ENCODE measurements around the gene ACLY. TPM values are rescaled to one million over a fixed set of nuclear protein-coding genes. Genes with fewer than 3 reads are reported as not detected.
"Not testable (repeated sequence)": the region's sequence is repeated elsewhere in the genome, so short reads cannot be mapped to it uniquely, and the experiment has no call there.

Gene ACLY
- polyA plus RNA-seq, 1 donor (not counting 4 experiments of a cell fraction or from before 2014, with no cell fraction given) = 363 TPM

DNA sequence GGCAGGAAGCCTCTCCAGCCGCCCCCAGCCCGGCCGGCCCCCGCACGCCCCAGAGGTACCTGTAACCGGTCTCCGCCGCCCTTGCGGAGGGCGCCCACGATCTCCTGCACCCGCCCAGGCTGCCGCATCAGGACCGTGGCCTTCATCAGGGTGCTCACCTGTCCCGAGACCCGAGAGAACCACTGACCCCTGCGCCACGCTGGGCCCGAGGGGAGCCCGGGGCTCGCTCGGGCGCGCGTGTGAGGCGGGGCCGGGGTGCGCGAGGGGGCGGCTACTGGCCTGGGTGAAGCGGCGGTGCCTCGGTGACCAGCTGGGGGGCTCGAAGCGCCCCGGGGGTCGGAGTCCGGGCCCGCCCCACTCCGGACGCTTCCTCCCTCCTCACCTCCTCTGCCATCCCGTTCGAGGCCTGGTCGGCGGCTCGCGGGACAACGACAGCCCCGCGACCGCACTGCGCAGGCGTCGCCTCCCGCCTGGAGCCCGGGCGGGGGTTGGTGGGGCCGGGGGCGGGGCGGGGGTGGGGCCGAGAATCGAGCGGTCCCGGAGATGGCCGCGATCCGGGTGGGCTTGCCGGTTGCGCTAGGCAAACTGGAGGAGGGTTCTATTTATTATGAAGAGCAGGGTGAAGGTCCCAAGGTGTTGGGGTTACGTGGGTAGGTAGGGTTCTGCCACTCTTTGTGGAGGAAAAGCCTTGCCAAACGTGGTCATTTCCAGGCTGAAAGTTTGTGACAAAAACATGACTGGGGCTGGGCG, 82.8 kb downstream of the ACLY start, which contains the start of gene NT5C3B:
Gene NT5C3B (minus strand): TSS at position 433 of the 750 bp plus-strand sequence. CDS start 39 bp downstream, at position 394.
- no peak for FAIRE-seq
- H3K36me3 ChIP-seq (ENCODE audit: control insufficient read depth in 2 of 2, extremely low read depth in 1 of 2, insufficient read depth in 2 of 2, low read length in 2 of 2) = peaks cover 4 to 9% of the 10 kb centered on the region in 2 experiments
- TF ChIP-seq, protein P1, sequence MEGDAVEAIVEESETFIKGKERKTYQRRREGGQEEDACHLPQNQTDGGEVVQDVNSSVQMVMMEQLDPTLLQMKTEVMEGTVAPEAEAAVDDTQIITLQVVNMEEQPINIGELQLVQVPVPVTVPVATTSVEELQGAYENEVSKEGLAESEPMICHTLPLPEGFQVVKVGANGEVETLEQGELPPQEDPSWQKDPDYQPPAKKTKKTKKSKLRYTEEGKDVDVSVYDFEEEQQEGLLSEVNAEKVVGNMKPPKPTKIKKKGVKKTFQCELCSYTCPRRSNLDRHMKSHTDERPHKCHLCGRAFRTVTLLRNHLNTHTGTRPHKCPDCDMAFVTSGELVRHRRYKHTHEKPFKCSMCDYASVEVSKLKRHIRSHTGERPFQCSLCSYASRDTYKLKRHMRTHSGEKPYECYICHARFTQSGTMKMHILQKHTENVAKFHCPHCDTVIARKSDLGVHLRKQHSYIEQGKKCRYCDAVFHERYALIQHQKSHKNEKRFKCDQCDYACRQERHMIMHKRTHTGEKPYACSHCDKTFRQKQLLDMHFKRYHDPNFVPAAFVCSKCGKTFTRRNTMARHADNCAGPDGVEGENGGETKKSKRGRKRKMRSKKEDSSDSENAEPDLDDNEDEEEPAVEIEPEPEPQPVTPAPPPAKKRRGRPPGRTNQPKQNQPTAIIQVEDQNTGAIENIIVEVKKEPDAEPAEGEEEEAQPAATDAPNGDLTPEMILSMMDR (optimal IDR thresholded peaks at IDR 0.05 in 1 of 3, IDR thresholded peaks at IDR 0.05 in 1 of 3, conservative IDR thresholded peaks at IDR 0.05 in 1 of 3; ENCODE audit: extremely low read depth in 1 of 3, insufficient read depth in 2 of 3, low read length in 3 of 3) = no peak
- no peak for TF ChIP-seq EZH2 (IDR thresholded peaks at IDR 0.05; ENCODE audit: low read length)
- peak within 1 kb of the TSS; percentile 10 for H3K27ac ChIP-seq (ENCODE audit: control insufficient read depth, insufficient read depth, low read length)
- peak within 1 kb of the TSS; percentile 84 for H3K4me2 ChIP-seq (ENCODE audit: control insufficient read depth, extremely low read depth, insufficient read depth, low read depth, low read length)
- H3K9me1 ChIP-seq (ENCODE audit: control insufficient read depth, extremely low read depth, insufficient read depth, low read length) = no peaks in the 10 kb centered on the region
- peak within 1 kb of the TSS; percentile 70 for H3K9ac ChIP-seq (ENCODE audit: control insufficient read depth, extremely low read depth, insufficient read depth, low read length)
- H3K27me3 ChIP-seq (ENCODE audit: control insufficient read depth, extremely low read depth, insufficient read depth, low read length) = peaks cover 4% of the 10 kb centered on the region
- H4K20me1 ChIP-seq (ENCODE audit: control insufficient read depth, extremely low read depth, insufficient read depth, low read length) = no peaks in the 10 kb centered on the region
- H3K4me1 ChIP-seq (ENCODE audit: control insufficient read depth, extremely low read depth, insufficient read depth, low read length) = peaks cover 3% of the 10 kb centered on the region
- dilution Hi-C loops (cut with MboI; ENCODE audit: extremely low pct_ligation_motif_present, low sequenced_read_pairs) = no loop called here
- no peaks in the 10 kb centered on the region for H3K79me2 ChIP-seq (ENCODE audit: control insufficient read depth, insufficient read depth, low read length)
- DNase-seq (ENCODE audit: low read depth, low spot score) = no peak
- no peaks in the 10 kb centered on the region for H3K9me3 ChIP-seq (ENCODE audit: control insufficient read depth, low read depth, low read length)
- peak within 1 kb of the TSS; percentile 91 for H2AFZ ChIP-seq (ENCODE audit: control insufficient read depth, low read length)
- peak within 1 kb of the TSS; percentile 67 to 77 (median 69) for H3K4me3 ChIP-seq (ENCODE audit: control insufficient read depth in 2 of 3, extremely low read depth in 1 of 3, insufficient read depth in 2 of 3, low read depth in 1 of 3, low read length in 3 of 3)

GRCh38 chr17:41835214-41835799, 83.4 kb downstream of the ACLY start:
- TF ChIP-seq, protein P1 (optimal IDR thresholded peaks at IDR 0.05 in 1 of 3, IDR thresholded peaks at IDR 0.05 in 1 of 3, conservative IDR thresholded peaks at IDR 0.05 in 1 of 3; ENCODE audit: extremely low read depth in 1 of 3, insufficient read depth in 2 of 3, low read length in 3 of 3) = no peak
- no peak for TF ChIP-seq EZH2 (IDR thresholded peaks at IDR 0.05; ENCODE audit: low read length)
- Histone ChIP-seq H3K79me2 (ENCODE audit: control insufficient read depth, insufficient read depth, low read length) (no peaks in the 10 kb centered on the region), H3K4me3 (ENCODE audit: control insufficient read depth in 2 of 3, extremely low read depth in 1 of 3, insufficient read depth in 2 of 3, low read depth in 1 of 3, low read length in 3 of 3) (peak overlapping the region; percentile 67 to 77 (median 69)), H3K36me3 (ENCODE audit: control insufficient read depth in 2 of 2, extremely low read depth in 1 of 2, insufficient read depth in 2 of 2, low read length in 2 of 2) (peaks cover 7 to 9% of the 10 kb centered on the region in 2 experiments), H3K27ac (ENCODE audit: control insufficient read depth, insufficient read depth, low read length) (peak overlapping the region; percentile 10), H4K20me1 (ENCODE audit: control insufficient read depth, extremely low read depth, insufficient read depth, low read length) (no peaks in the 10 kb centered on the region), H3K27me3 (ENCODE audit: control insufficient read depth, extremely low read depth, insufficient read depth, low read length) (peaks cover 4% of the 10 kb centered on the region), H3K9me3 (ENCODE audit: control insufficient read depth, low read depth, low read length) (no peaks in the 10 kb centered on the region), H3K9ac (ENCODE audit: control insufficient read depth, extremely low read depth, insufficient read depth, low read length) (peak overlapping the region; percentile 70), H3K9me1 (ENCODE audit: control insufficient read depth, extremely low read depth, insufficient read depth, low read length) (no peaks in the 10 kb centered on the region), H3K4me1 (ENCODE audit: control insufficient read depth, extremely low read depth, insufficient read depth, low read length) (peaks cover 3% of the 10 kb centered on the region), H2AFZ (ENCODE audit: control insufficient read depth, low read length) (peak overlapping the region; percentile 80), H3K4me2 (ENCODE audit: control insufficient read depth, extremely low read depth, insufficient read depth, low read depth, low read length) (peak overlapping the region; percentile 84)
- dilution Hi-C loops (cut with MboI; ENCODE audit: extremely low pct_ligation_motif_present, low sequenced_read_pairs) = no loop called here
- no peak for FAIRE-seq
- DNase-seq (ENCODE audit: low read depth, low spot score) = no peak

GRCh38 chr17:41829961-41830360, 88.8 kb downstream of the ACLY start:
- H3K9me3 ChIP-seq (ENCODE audit: control insufficient read depth, low read depth, low read length); DNase-seq (ENCODE audit: low read depth, low spot score); H3K4me1 ChIP-seq (ENCODE audit: control insufficient read depth, extremely low read depth, insufficient read depth, low read length); H2AFZ ChIP-seq (ENCODE audit: control insufficient read depth, low read length); H4K20me1 ChIP-seq (ENCODE audit: control insufficient read depth, extremely low read depth, insufficient read depth, low read length); H3K27ac ChIP-seq (ENCODE audit: control insufficient read depth, insufficient read depth, low read length); H3K9ac ChIP-seq (ENCODE audit: control insufficient read depth, extremely low read depth, insufficient read depth, low read length); H3K4me2 ChIP-seq (ENCODE audit: control insufficient read depth, extremely low read depth, insufficient read depth, low read depth, low read length); H3K4me3 ChIP-seq (ENCODE audit: control insufficient read depth in 2 of 3, extremely low read depth in 1 of 3, insufficient read depth in 2 of 3, low read depth in 1 of 3, low read length in 3 of 3); FAIRE-seq; H3K79me2 ChIP-seq (ENCODE audit: control insufficient read depth, insufficient read depth, low read length); H3K9me1 ChIP-seq (ENCODE audit: control insufficient read depth, extremely low read depth, insufficient read depth, low read length); H3K27me3 ChIP-seq (ENCODE audit: control insufficient read depth, extremely low read depth, insufficient read depth, low read length); dilution Hi-C loops (cut with MboI; ENCODE audit: extremely low pct_ligation_motif_present, low sequenced_read_pairs): not testable (repeated sequence)
- peaks cover 14 to 19% of the 10 kb centered on the region in 2 experiments for H3K36me3 ChIP-seq (ENCODE audit: control insufficient read depth in 2 of 2, extremely low read depth in 1 of 2, insufficient read depth in 2 of 2, low read length in 2 of 2)
